Measurements from ENCODE around the gene DDX1.

DNA sequence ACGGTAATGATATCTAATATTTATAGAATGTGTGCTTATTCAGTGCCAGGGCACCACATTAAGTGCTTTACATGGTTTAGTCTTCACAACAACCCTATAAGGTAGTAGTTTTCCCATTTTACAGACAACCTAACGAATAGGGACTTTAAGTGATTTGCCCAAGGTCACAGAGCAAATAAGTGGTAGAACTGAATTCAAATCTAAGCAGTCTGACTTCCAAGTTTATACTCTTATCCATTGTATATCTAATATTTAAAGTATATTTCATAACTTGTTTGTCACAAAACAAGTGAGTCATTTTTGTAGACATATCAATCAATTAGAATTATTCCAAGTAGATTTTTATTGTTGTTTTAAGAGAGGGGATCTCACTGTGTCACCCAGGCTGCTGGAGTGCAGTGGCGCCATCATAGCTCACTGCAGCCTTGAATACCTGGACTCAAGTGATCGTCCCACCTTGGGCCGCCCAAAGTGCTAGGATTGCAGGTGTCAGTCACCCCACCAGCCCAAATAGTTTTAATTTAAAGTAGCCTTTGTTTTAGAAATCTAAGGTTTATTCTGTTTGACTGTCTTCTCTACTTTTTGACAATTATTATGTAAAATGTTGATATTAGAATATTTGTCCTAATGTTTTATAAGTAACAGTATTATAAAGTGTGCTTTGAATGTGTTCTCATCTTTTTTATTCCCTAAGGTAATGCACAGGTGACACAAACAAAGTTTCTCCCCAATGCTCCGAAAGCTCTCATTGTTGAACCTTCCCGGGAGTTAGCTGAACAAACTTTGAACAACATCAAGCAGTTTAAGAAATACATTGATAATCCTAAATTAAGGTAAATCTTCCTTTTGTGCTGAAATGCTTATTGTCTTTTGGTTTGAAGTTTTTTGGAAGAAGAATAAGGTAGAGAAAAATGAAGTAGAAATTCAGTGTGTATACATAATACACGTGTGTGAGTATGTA is 15.1 kb downstream of the DDX1 start:
- TF ChIP-seq CTCF (IDR thresholded peaks at IDR 0.05) (no peak), EZH2 (IDR thresholded peaks at IDR 0.05; ENCODE audit: borderline replicate concordance, insufficient read depth, low read depth, low read length, poor library complexity, severe bottlenecking) (no peak)
